Esophagus muscularis mucosa (tissue), 4 donors: Measurements from ENCODE around the gene DPPA5. TPM values are rescaled to one million over a fixed set of nuclear protein-coding genes. Genes with fewer than 3 reads are reported as not detected.

Experiments used
- DNase-seq: peaks from one replicate; pipeline ENCODE4 v3.0.0-alpha.2; 2017; ENCODE audit errors: extremely low spot score
- H3K27ac ChIP-seq, 4 donors: fragments of 200-600 bp; sonication (generic); replicated peaks in 1 of 4; 1 replicate in 3 of 4; 2 replicates in 1 of 4; pipeline ENCODE4 v1.5.1; 2016 to 2019; ENCODE audit warnings: mild to moderate bottlenecking in 1 of 4
- H3K27me3 ChIP-seq, 4 donors: fragments of 200-600 bp; sonication (generic); one replicate each; pipeline versions ENCODE4 v1.5.1 to v1.6.0; 2016 to 2019
- H3K36me3 ChIP-seq, 4 donors: fragments of 200-600 bp; sonication (generic); one replicate each; pipeline ENCODE4 v1.5.1; 2016 to 2019
- H3K4me1 ChIP-seq, 4 donors: fragments of 200-600 bp; sonication (generic); one replicate each; pipeline ENCODE4 v1.5.1; 2016 to 2019
- H3K4me3 ChIP-seq, 4 donors: fragments of 200-600 bp; sonication (generic); 1 replicate in 2 of 4; 2 replicates in 2 of 4; pipeline ENCODE4 v1.5.1; 2016 to 2019; ENCODE audit warnings: mild to moderate bottlenecking in 4 of 4, moderate library complexity in 1 of 4
- H3K9me3 ChIP-seq, 4 donors: fragments of 200-600 bp; sonication (generic); 1 replicate in 3 of 4; 2 replicates in 1 of 4; pipeline ENCODE4 v1.5.1; 2016 to 2019
- EP300 ChIP-seq: sonication (generic); formaldehyde crosslinking; IDR thresholded peaks from one replicate; pipeline ENCODE4 v1.6.1; 2017; ENCODE audit warnings: antibody characterized with exemption
- POLR2A ChIP-seq: fragments of 450-650 bp; IDR thresholded peaks from one replicate; pipeline ENCODE4 v1.6.1; 2017; ENCODE audit warnings: antibody characterized with exemption, moderate library complexity, mild to moderate bottlenecking, low read depth
- POLR2AphosphoS5 ChIP-seq, 2 donors: sonication (generic); formaldehyde crosslinking; IDR thresholded peaks; one replicate each; pipeline ENCODE4 v1.6.1; 2017; ENCODE audit warnings: antibody characterized with exemption in 2 of 2
- WGBS: methylation state at CpG from one replicate; pipeline ENCODE4 v1.1.5; 2018; 5-methylcytosine and 5-hydroxymethylcytosine counted together
- intact Hi-C: fragments of 100-400 bp; cut with DNase I; formaldehyde crosslinking; loops from one replicate; pipeline ENCODE4 v1.15.1; 2023
- total RNA-seq, 4 donors: library from RNA; depleted of rRNA; stranded (reverse); fragments of >200 nt; gene quantifications; one replicate each; pipeline versions ENCODE4 v1.1.0 to v1.2.1, GENCODE V29; 2016
- TF ChIP-seq, protein P1 (sequence below), 3 experiments: fragments of 200-600 bp in 2 of 3; fragments of 450-650 bp in 1 of 3; sonication (generic) in 2 of 3; IDR thresholded peaks; one replicate each; pipeline ENCODE4 v1.5.1; 2017 to 2019; ENCODE audit warnings: antibody characterized with exemption in 3 of 3, mild to moderate bottlenecking in 2 of 3, moderate library complexity in 1 of 3

DPPA5 gene
- total RNA-seq, 4 donors from 2014 or later = not detected

DNA sequence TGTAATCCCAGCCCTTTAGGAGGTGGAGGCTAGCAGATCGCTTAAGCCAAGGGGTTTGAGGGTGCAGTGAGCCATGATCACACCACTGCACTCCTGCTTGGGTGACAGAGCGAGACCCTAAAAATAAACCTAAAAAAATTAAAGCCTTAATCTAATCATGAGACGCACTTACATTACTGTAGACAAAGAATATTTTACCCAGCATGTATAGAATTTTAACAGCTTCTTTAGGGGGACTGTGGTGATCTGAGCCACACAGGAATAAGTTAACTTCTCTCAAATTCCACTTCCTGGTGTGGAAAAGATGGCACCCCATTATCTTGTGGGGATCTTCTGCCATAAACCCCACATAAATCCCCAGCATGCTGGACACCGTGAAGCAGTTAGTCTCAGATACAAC lies 17.9 kb upstream of the DPPA5 start:
- intact Hi-C loops = no loop called here
- no peaks in the 10 kb centered on the region for H3K36me3 ChIP-seq
- H3K4me1 ChIP-seq = no peaks in the 10 kb centered on the region
- no peak overlapping the region for H3K27ac ChIP-seq
- peaks cover 0 to 20% (median 12%) of the 10 kb centered on the region in 4 donors for H3K9me3 ChIP-seq
- 97% methylated on average over 4 of the region's 4 CpGs for WGBS
- no peaks in the 10 kb centered on the region for H3K27me3 ChIP-seq
- no peak for DNase-seq
- TF ChIP-seq, protein P1, sequence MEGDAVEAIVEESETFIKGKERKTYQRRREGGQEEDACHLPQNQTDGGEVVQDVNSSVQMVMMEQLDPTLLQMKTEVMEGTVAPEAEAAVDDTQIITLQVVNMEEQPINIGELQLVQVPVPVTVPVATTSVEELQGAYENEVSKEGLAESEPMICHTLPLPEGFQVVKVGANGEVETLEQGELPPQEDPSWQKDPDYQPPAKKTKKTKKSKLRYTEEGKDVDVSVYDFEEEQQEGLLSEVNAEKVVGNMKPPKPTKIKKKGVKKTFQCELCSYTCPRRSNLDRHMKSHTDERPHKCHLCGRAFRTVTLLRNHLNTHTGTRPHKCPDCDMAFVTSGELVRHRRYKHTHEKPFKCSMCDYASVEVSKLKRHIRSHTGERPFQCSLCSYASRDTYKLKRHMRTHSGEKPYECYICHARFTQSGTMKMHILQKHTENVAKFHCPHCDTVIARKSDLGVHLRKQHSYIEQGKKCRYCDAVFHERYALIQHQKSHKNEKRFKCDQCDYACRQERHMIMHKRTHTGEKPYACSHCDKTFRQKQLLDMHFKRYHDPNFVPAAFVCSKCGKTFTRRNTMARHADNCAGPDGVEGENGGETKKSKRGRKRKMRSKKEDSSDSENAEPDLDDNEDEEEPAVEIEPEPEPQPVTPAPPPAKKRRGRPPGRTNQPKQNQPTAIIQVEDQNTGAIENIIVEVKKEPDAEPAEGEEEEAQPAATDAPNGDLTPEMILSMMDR (IDR thresholded peaks at IDR 0.05) = no peak
- TF ChIP-seq POLR2AphosphoS5 (IDR thresholded peaks at IDR 0.05) (no peak), EP300 (no peak), POLR2A (no peak)
- no peak overlapping the region for H3K4me3 ChIP-seq

- Histone ChIP-seq H3K27ac (no peak within 1 kb of the TSS), H3K36me3 (no peaks in the 10 kb centered on the region), H3K4me3 (no peak within 1 kb of the TSS), H3K27me3 (peaks cover 0 to 6% (median 0%) of the 10 kb centered on the region in 4 donors), H3K9me3 (peaks cover 0 to 20% (median 12%) of the 10 kb centered on the region in 4 donors), H3K4me1 (no peaks in the 10 kb centered on the region)
- 96% methylated on average over 34 of the region's 36 CpGs for WGBS
- intact Hi-C loops = no loop called here
- DNase-seq = no peak
- TF ChIP-seq POLR2AphosphoS5 (IDR thresholded peaks at IDR 0.05) (no peak), POLR2A (no peak), EP300 (no peak)
- TF ChIP-seq, protein P1 (IDR thresholded peaks at IDR 0.05) = no peak
Measured at GRCh38 chr6:73369563-73369962, 15.5 kb upstream of the DPPA5 start, which contains the start of gene OOEP. Gene OOEP (minus strand): TSS chr6:73369897. CDS start chr6:73369792, 105 bp downstream.

DNA sequence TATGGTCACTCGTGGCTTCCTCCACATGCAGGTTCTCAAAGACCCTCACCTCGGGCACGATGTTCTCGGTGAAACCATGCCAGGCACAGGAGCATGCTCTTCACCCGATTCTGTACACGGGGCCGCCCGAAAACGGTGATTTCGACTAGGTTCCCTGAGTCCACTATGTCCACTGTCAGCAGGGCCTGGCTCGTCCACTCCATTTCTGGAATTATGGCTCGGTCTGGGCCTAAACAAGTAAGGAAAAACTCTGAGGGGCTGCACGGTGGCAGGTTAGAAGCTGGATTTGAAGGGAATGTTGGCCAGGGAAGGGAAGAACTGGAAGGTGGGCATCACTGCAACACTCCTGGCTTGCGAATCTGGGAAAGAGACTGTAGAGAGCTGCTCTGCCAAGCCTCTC lies 15.1 kb upstream of the DPPA5 start:
- WGBS = 88% methylated on average over 10 of the region's 14 CpGs
- no peak overlapping the region for H3K27ac ChIP-seq
- peaks cover 0 to 20% (median 12%) of the 10 kb centered on the region in 4 donors for H3K9me3 ChIP-seq
- TF ChIP-seq POLR2AphosphoS5 (IDR thresholded peaks at IDR 0.05) (no peak), POLR2A (no peak), EP300 (no peak)
- TF ChIP-seq, protein P1 (IDR thresholded peaks at IDR 0.05) = no peak
- intact Hi-C loops = no loop called here
- H3K4me3 ChIP-seq = no peak overlapping the region
- H3K36me3 ChIP-seq = no peaks in the 10 kb centered on the region
- no peaks in the 10 kb centered on the region for H3K4me1 ChIP-seq
- H3K27me3 ChIP-seq = peaks cover 0 to 6% (median 0%) of the 10 kb centered on the region in 4 donors
- no peak for DNase-seq

DNA sequence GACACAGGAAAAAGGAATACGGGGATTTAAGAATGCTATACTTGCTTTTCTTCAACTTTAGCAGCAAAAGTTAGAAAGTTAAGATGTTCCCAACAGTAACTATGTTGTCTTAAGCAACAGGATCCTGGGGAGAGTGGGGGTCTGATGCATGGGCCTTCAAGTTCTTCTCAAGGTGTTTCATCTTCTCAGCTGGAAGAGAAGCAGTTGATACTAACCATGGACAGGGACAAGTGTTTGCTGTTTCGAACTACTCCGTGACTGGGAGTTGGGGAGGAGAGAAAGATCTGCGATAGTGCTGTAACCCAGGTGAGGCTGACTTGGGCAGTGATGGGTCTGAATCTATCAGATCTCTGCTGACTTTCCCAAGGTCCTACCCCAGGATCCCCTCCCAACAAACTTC lies 14.6 kb upstream of the DPPA5 start:
- H3K4me3 ChIP-seq = no peak overlapping the region

More for the DNA sequence above, 14.6 kb upstream of the DPPA5 start:
- Histone ChIP-seq H3K9me3 (peaks cover 0 to 20% (median 12%) of the 10 kb centered on the region in 4 donors), H3K27ac (no peak overlapping the region), H3K27me3 (peaks cover 0 to 6% (median 0%) of the 10 kb centered on the region in 4 donors), H3K36me3 (no peaks in the 10 kb centered on the region), H3K4me1 (no peaks in the 10 kb centered on the region)
- no peak for DNase-seq
- WGBS = 79% methylated on average over 4 of the region's 4 CpGs
- intact Hi-C loops = no loop called here
- TF ChIP-seq POLR2A = no peak
- TF ChIP-seq EP300 = no peak
- TF ChIP-seq, protein P1 (IDR thresholded peaks at IDR 0.05) = no peak
- TF ChIP-seq POLR2AphosphoS5 (IDR thresholded peaks at IDR 0.05) = no peak
